C4-2B (cell line): ENCODE data around the gene SLC44A5.

Experiments
- ZFX ChIP-seq: fragments of 450-650 bp; IDR thresholded peaks from 2 replicates; pipeline ENCODE4 v1.6.1; 2017
- TF ChIP-seq, protein P1 (sequence below): fragments of 450-650 bp; conservative IDR thresholded peaks from 2 replicates; pipeline ENCODE4 v1.5.1; 2017; ENCODE audit warnings: mild to moderate bottlenecking

DNA sequence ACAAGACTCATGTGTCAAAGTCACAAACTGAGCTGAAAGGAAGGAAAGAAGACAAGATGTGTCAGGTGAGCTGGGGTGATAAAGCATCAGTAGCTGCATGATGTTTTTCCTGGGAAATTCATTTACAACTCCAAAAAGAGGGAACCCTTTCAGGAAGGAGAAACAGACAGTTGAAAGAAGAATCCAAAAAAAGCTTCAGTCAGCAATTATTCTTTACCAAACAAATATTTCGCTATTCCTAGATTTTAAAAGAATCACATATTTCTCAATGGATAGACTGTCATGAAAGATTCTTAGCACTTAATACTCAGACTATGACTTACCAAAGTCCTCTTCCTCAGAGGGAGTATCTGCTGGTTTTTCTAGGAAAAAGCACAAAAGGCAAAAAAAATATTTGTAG is 214.7 kb downstream of the SLC44A5 start:
- TF ChIP-seq, protein P1, sequence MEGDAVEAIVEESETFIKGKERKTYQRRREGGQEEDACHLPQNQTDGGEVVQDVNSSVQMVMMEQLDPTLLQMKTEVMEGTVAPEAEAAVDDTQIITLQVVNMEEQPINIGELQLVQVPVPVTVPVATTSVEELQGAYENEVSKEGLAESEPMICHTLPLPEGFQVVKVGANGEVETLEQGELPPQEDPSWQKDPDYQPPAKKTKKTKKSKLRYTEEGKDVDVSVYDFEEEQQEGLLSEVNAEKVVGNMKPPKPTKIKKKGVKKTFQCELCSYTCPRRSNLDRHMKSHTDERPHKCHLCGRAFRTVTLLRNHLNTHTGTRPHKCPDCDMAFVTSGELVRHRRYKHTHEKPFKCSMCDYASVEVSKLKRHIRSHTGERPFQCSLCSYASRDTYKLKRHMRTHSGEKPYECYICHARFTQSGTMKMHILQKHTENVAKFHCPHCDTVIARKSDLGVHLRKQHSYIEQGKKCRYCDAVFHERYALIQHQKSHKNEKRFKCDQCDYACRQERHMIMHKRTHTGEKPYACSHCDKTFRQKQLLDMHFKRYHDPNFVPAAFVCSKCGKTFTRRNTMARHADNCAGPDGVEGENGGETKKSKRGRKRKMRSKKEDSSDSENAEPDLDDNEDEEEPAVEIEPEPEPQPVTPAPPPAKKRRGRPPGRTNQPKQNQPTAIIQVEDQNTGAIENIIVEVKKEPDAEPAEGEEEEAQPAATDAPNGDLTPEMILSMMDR: no peak
- TF ChIP-seq ZFX: no peak
